NCI-H1694 (cell line): ENCODE data around the gene STK32A.
"Not testable (repeated sequence)": the region's sequence is repeated elsewhere in the genome, so short reads cannot be mapped to it uniquely, and the experiment has no call there.

Experiments
- DNase-seq: peaks from one replicate; lab custom pipeline; 2025; lab: John Stamatoyannopoulos, UW

The STK32A gene

GRCh38 chr5:147234825-147235635, at the start of gene STK32A:
STK32A (plus strand) TSS chr5:147235026; CDS start chr5:147239635, 4,609 bp downstream.
- no peak for DNase-seq

GRCh38 chr5:147187099-147187540, 47.7 kb upstream of the STK32A start:
- DNase-seq = no peak

- DNase-seq = peak; percentile 80
Measured at GRCh38 chr5:147188200-147189108, 46.4 kb upstream of the STK32A start.

- no peak for DNase-seq
Measured at GRCh38 chr5:147189109-147189424, 45.8 kb upstream of the STK32A start.

- no peak for DNase-seq
Measured at GRCh38 chr5:147190331-147190730, 44.5 kb upstream of the STK32A start.

DNA sequence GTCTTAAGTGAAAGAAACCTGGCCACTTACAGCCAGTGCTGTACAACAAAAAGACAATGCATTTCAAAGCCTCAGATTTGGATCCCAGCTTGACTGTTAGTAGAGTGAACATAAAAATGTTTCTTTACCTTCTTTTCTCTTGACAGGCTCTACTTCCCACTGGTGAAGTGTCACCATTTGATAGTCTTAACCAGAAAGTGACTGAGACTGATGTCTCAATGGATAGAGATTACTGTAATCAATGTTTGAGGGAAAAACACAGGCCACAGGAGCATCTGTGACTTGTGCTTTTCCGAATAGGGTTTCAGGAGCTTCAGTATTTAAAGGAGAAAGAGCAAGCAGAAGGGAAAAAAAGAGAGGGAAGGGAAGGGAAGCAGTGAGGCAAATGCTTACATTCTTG, 41.7 kb upstream of the STK32A start:
- no peak for DNase-seq

GRCh38 chr5:147200004-147200403, 34.8 kb upstream of the STK32A start:
- no peak for DNase-seq

- no peak for DNase-seq
Measured at GRCh38 chr5:147203213-147203612, 31.6 kb upstream of the STK32A start.

DNA sequence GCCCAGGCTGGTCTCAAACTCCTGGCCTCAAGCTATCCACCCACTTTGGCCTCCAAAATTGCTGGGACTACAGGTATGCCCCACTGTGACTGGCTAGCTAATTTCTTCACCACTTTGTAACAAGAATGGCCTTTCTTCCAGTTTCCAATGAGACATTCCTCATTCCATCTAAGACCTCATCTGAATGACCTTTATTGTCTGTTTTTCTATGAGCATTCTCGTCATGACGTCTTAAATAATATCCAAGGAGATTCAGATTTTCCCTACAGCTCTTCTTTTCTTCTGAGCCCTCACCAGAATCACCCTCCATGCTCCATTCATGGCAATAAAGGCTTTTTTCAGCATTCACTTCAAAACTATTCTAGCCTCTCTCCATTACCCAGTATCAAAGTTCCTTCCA, 30.2 kb upstream of the STK32A start:
- no peak for DNase-seq

- no peak for DNase-seq
Measured at GRCh38 chr5:147208134-147208533, 26.7 kb upstream of the STK32A start.

GRCh38 chr5:147216552-147217154, 18.2 kb upstream of the STK32A start:
- no peak for DNase-seq

GRCh38 chr5:147223343-147223742, 11.5 kb upstream of the STK32A start:
- DNase-seq = no peak

DNA sequence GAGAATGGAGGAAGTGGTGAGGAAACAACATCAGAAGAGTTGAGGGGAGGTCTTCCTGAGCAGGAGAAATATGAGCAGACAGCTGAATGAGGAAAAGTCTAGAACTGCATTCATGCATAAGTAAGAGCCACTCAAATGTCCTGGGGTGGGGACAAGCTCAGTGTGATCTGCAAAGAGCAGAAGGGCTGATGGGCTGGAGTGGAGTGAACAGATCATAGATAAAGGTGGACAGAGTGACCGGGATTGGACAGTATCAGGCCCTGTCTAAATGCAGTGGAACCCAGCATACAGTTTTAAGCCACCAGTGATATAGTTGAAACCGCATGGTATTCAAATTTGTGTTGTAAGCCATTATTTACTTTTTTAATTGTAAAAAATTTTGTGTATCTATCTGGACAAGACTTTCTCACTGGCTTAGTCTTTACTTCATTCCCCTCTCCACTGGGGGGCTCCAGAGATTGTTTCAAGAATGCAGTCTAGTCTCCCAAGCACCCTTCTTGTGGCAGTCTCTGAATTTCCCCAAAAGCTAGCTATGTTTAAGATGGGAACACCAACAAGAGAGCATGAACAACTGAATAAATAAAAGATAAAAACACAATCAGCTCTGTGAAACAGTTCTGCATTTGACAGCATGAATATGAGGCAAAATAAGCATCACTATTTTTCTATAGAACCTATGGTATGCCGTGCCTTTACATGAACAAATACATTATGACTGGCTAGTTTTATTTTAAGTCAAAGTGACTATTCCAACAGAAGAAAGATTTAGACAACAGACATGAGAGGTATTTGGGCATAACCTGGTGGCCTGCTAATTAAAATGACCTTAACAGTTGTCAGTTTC, 10.7 kb upstream of the STK32A start:
- peak; percentile 15 for DNase-seq

GRCh38 chr5:147225938-147226337, 8.9 kb upstream of the STK32A start:
- no peak for DNase-seq

GRCh38 chr5:147226512-147226911, 8.3 kb upstream of the STK32A start:
- no peak for DNase-seq

DNA sequence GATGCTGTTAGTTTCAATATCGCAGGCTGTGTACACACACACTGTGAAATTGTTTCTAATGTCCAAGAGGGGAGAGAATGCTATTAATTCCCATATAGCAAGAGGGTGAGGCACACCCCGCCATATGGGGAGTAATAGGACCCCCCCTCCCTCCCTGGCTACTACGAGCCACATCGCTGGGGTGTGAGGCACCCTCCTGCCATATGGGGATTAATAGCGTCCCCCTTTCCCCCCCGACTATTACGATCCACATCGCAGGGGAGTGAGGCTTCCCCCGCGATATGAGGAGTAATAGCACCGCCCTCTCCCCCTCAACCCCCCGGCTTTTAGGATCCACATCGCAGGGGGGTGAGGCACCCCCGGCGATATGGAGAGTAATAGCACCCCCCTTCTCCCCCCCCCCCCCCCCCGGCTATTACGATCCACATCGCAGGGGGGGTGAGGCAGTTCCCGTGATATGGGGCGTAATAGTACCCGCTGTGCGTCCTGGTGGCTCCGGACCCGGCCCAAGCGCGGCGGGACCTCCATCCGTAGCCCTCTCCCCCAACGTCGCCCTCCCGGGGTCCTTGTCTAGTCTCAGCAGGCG, 494 bp upstream of the STK32A start:
- DNase-seq = no peak

GRCh38 chr5:147240266-147240985, 5.6 kb downstream of the STK32A start:
- no peak for DNase-seq

DNA sequence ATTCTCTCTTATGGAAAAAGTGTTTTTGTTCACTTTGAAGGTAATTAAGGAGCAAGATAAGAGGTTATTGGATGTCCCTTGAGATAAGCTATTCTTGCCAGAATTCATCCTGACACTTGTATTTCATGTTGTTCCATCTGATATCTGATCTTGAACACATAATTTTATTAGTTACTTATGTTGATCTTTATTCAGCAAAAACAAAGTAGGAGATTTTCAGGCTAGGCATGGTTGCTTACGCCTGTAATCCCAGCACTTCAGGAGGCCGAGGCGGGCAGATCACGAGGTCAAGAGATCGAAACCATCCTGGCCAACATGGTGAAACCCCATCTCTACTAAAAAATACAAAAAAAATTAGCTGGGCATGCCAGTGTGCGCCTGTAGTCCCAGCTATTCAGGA, 8.4 kb downstream of the STK32A start:
- not testable (repeated sequence) for DNase-seq

DNA sequence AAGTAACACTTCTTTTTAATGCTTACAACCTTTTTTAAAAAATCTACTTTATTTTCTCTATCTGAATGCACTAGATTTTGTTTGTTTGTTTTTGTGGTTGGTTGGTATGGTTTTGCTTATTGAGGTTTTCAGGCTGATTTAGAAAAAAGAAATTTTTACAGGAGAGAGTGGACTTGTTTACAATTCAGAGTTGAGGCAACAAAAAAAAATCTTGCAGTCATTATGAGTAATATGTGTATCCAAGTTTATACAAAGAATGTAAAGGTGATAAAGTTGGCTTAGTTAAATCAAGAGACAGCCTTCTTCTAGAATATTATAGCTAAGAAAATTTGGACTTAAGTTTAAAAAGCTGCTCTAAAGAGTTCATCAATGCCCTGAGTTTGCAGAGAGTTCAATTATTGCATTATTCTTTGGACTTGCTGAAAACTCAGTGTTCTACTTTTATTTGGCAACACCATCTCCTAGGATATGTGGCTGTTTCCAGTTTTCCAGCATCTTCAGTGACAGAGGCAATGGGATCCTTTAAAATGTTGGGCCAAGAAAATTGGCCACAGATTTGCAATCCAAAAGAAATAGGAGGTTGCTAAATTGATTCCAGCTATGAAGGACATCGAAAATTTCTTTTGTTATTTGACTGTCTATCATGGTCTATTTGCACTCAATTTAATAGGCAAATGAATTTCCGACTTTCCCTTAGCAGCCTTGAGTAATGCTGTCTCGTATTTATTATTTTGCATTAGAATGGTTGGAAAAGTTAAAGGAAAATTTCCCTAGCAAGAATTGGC, 10.7 kb downstream of the STK32A start:
- no peak for DNase-seq

DNA sequence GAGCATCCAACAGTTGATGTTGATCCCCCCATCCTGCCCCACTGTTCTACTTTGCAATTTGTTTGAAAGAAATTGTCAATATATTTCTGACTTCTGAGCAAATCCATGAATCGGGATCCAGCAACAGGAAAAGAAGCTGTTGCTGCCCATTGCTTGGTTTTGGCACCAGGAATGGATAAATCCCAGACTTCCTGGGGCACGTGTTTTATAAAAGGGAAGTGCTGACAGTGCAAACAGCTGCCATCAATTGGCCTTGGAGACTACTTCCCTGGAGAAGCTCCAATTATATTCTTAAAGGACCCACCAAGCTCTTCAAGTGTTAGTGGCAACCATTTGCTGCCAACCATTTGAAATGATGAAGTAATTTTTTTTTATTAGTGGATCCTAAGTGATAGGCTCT, 13.7 kb downstream of the STK32A start:
- DNase-seq = no peak
